Liver (tissue), 9 donors: ENCODE results near the gene ARNT2. TPM values are rescaled to one million over a fixed set of nuclear protein-coding genes. Genes with fewer than 3 reads are reported as not detected.

ENCODE experiments used
- DNase-seq: peaks from one replicate; pipeline ENCODE4 v3.0.0-alpha.2; 2017; ENCODE audit warnings: low spot score
- H3K27ac ChIP-seq, 2 donors: one replicate each; pipeline ENCODE4 v1.7.0; 2013; ENCODE audit warnings: inconsistent platforms in 2 of 2, low read length in 2 of 2, control low read depth in 1 of 2, low read depth in 1 of 2, mild to moderate bottlenecking in 1 of 2
- H3K27me3 ChIP-seq, 4 donors: one replicate each; pipeline versions ENCODE4 v1.6.1 to v1.7.0; 2013; ENCODE audit warnings: low read length in 3 of 4, inconsistent platforms in 1 of 4, mild to moderate bottlenecking in 1 of 4, moderate library complexity in 1 of 4; ENCODE audit not compliant: control insufficient read depth in 4 of 4, insufficient read depth in 4 of 4
- H3K36me3 ChIP-seq, 4 donors: one replicate each; pipeline versions ENCODE4 v1.6.1 to v1.7.0; 2013; ENCODE audit warnings: low read length in 3 of 4, mild to moderate bottlenecking in 3 of 4, low read depth in 1 of 4, moderate library complexity in 1 of 4; ENCODE audit not compliant: control insufficient read depth in 4 of 4, insufficient read depth in 3 of 4
- H3K4me1 ChIP-seq, 4 donors: one replicate each; pipeline versions ENCODE4 v1.6.1 to v1.7.0; 2013; ENCODE audit warnings: low read length in 3 of 4, mild to moderate bottlenecking in 3 of 4, moderate library complexity in 1 of 4; ENCODE audit not compliant: control insufficient read depth in 4 of 4, insufficient read depth in 4 of 4
- H3K4me3 ChIP-seq, 3 donors: one replicate each; pipeline versions ENCODE4 v1.6.1 to v1.7.0; 2013; ENCODE audit warnings: low read length in 3 of 3, control low read depth in 1 of 3, low read depth in 1 of 3, mild to moderate bottlenecking in 1 of 3
- H3K9ac ChIP-seq, 2 donors: one replicate each; pipeline ENCODE4 v1.7.0; 2013; ENCODE audit warnings: low read length in 2 of 2, mild to moderate bottlenecking in 2 of 2, moderate library complexity in 2 of 2, control low read depth in 1 of 2, low read depth in 1 of 2
- H3K9me3 ChIP-seq, 4 donors: one replicate each; pipeline versions ENCODE4 v1.6.1 to v1.7.0; 2013; ENCODE audit warnings: low read length in 3 of 4; ENCODE audit not compliant: control insufficient read depth in 4 of 4
- CTCF ChIP-seq: fragments of 150-350 bp; IDR thresholded peaks from 2 replicates; pipeline ENCODE4 v1.5.1; 2017; ENCODE audit warnings: improper control_type of control experiment, low read depth, low read length; ENCODE audit not compliant: missing input control
- EGR1 ChIP-seq, 2 donors: IDR thresholded peaks; 2 replicates each; pipeline ENCODE4 v1.6.1; 2016 to 2018; ENCODE audit warnings: antibody characterized with exemption in 2 of 2, low read depth in 2 of 2
- FOXA1 ChIP-seq: IDR thresholded peaks from 2 replicates; pipeline ENCODE4 v1.6.1; 2016; ENCODE audit warnings: antibody characterized with exemption
- GABPA ChIP-seq, 2 donors: IDR thresholded peaks in 1 of 2; conservative IDR thresholded peaks in 1 of 2; 2 replicates each; pipeline ENCODE4 v1.6.1; 2016; ENCODE audit warnings: antibody characterized with exemption in 2 of 2, mild to moderate bottlenecking in 1 of 2, moderate library complexity in 1 of 2
- HNF4A ChIP-seq, 2 donors: conservative IDR thresholded peaks; 2 replicates each; pipeline ENCODE4 v1.6.1; 2016; ENCODE audit warnings: antibody characterized with exemption in 2 of 2, mild to moderate bottlenecking in 2 of 2
- HNF4G ChIP-seq: IDR thresholded peaks from 2 replicates; pipeline ENCODE4 v1.6.1; 2016; ENCODE audit warnings: antibody characterized with exemption
- JUND ChIP-seq, 2 donors: IDR thresholded peaks; 2 replicates each; pipeline ENCODE4 v1.6.1; 2016; ENCODE audit warnings: antibody characterized with exemption in 2 of 2
- MAX ChIP-seq: IDR thresholded peaks from 2 replicates; pipeline ENCODE4 v1.6.1; 2016; ENCODE audit warnings: antibody characterized with exemption
- NR2F2 ChIP-seq: IDR thresholded peaks from 2 replicates; pipeline ENCODE4 v1.6.1; 2016; ENCODE audit warnings: antibody characterized with exemption
- RAD21 ChIP-seq, 2 donors: IDR thresholded peaks; 2 replicates each; pipeline ENCODE4 v1.6.1; 2016; ENCODE audit warnings: antibody characterized with exemption in 2 of 2, mild to moderate bottlenecking in 2 of 2
- REST ChIP-seq: IDR thresholded peaks from 2 replicates; pipeline ENCODE4 v1.6.1; 2016; ENCODE audit warnings: antibody characterized with exemption, mild to moderate bottlenecking
- SP1 ChIP-seq: IDR thresholded peaks from 2 replicates; pipeline ENCODE4 v1.6.1; 2018; ENCODE audit warnings: antibody characterized with exemption, mild to moderate bottlenecking
- TAF1 ChIP-seq: conservative IDR thresholded peaks from 2 replicates; pipeline ENCODE4 v1.6.1; 2016; ENCODE audit warnings: antibody characterized with exemption, mild to moderate bottlenecking
- YY1 ChIP-seq: IDR thresholded peaks from 2 replicates; pipeline ENCODE4 v1.6.1; 2016; ENCODE audit warnings: antibody characterized with exemption, mild to moderate bottlenecking
- WGBS: extraction: QIAGEN DNeasy Blood & Tissue Kit; methylation state at CpG from one replicate; pipeline ENCODE4 v1.1.7; 2013; 5-methylcytosine and 5-hydroxymethylcytosine counted together
- polyA plus RNA-seq, 2 donors: library from polyadenylated mRNA; stranded (reverse) in 1 of 2; unstranded in 1 of 2; fragments of 200-250 nt in 1 of 2; fragments of >200 nt in 1 of 2; fragmentation: Nextera tagmentation in 1 of 2; extraction: Ambion mirVana in 1 of 2; gene quantifications; one replicate each; pipeline versions ENCODE4 v1.2.1 to v1.2.3, GENCODE V29; 2013 to 2015
- total RNA-seq, 2 donors: library from RNA; depleted of rRNA; stranded (reverse); fragments of >200 nt; gene quantifications; one replicate each; pipeline ENCODE4 v1.2.3, GENCODE V29; 2014
- TF ChIP-seq, protein P1 (sequence below): IDR thresholded peaks from 2 replicates; pipeline ENCODE4 v1.6.1; 2016; ENCODE audit warnings: antibody characterized with exemption
- TF ChIP-seq, protein P2 (sequence below): IDR thresholded peaks from 2 replicates; pipeline ENCODE4 v1.6.1; 2016; ENCODE audit warnings: antibody characterized with exemption
- donor health status: healthy.
- donor health status: healthy.
- donor health status: healthy.
- donor health status: healthy.
- donor health status: healthy.

The ARNT2 gene
- total and polyA plus RNA-seq, 4 donors = 0.17 to 0.92 (median 0.54) TPM

DNA sequence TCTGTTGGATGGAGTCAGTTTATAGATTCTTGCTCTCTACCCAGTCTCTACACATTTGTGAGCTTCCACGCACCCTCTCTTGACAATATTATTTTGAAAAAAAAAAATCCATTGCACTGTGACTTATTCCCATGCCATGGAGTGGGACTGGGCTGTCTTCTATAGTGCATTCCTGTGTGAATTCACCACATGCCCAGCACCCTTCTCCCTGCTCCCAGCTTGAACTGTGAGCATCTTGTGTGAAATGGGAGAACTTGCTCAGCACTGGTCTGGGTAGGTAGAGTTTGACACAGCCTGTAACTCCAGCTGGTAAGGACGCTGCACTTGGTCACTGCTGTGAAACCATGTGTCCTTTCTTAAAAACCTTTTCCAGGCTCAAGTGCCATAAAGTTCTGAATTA is 91.9 kb downstream of the ARNT2 start:
- DNase-seq = no peak
- no peak for TF ChIP-seq HNF4A (conservative IDR thresholded peaks at IDR 0.05)
- no peak for TF ChIP-seq GABPA (IDR thresholded peaks at IDR 0.05 in 1 of 2, conservative IDR thresholded peaks at IDR 0.05 in 1 of 2)
- no peak for TF ChIP-seq MAX
- TF ChIP-seq CTCF = no peak
- no peak for TF ChIP-seq TAF1
- no peak for TF ChIP-seq REST
- no peak for TF ChIP-seq SP1
- no peak for TF ChIP-seq HNF4G
- no peak for TF ChIP-seq YY1
- TF ChIP-seq EGR1 (IDR thresholded peaks at IDR 0.05; ENCODE audit: low read depth in 2 of 2) = no peak
- no peak for TF ChIP-seq FOXA1
- TF ChIP-seq, protein P1, sequence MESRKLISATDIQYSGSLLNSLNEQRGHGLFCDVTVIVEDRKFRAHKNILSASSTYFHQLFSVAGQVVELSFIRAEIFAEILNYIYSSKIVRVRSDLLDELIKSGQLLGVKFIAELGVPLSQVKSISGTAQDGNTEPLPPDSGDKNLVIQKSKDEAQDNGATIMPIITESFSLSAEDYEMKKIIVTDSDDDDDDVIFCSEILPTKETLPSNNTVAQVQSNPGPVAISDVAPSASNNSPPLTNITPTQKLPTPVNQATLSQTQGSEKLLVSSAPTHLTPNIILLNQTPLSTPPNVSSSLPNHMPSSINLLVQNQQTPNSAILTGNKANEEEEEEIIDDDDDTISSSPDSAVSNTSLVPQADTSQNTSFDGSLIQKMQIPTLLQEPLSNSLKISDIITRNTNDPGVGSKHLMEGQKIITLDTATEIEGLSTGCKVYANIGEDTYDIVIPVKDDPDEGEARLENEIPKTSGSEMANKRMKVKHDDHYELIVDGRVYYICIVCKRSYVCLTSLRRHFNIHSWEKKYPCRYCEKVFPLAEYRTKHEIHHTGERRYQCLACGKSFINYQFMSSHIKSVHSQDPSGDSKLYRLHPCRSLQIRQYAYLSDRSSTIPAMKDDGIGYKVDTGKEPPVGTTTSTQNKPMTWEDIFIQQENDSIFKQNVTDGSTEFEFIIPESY = no peak
- TF ChIP-seq NR2F2 = no peak
- TF ChIP-seq, protein P2, sequence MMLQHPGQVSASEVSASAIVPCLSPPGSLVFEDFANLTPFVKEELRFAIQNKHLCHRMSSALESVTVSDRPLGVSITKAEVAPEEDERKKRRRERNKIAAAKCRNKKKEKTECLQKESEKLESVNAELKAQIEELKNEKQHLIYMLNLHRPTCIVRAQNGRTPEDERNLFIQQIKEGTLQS = no peak
- no peak for TF ChIP-seq JUND (IDR thresholded peaks at IDR 0.05)
- H3K9ac ChIP-seq = no peak overlapping the region
- no peaks in the 10 kb centered on the region for H3K4me1 ChIP-seq
- peaks cover 0 to 3% (median under 1%) of the 10 kb centered on the region in 4 donors for H3K9me3 ChIP-seq
- no peak overlapping the region for H3K27ac ChIP-seq
- no peak overlapping the region for H3K4me3 ChIP-seq
- H3K27me3 ChIP-seq = no peaks in the 10 kb centered on the region
- H3K36me3 ChIP-seq = no peaks in the 10 kb centered on the region
- whole genome bisulfite sequencing = 88% methylated on average over 2 of the region's 2 CpGs

- H3K27me3 ChIP-seq = no peaks in the 10 kb centered on the region
- H3K4me3 ChIP-seq = no peak overlapping the region
- no peak overlapping the region for H3K27ac ChIP-seq
- 91% methylated on average over 1 of the region's 1 CpG for WGBS
- DNase-seq = no peak
- TF ChIP-seq SP1 (no peak), RAD21 (IDR thresholded peaks at IDR 0.05) (no peak), GABPA (IDR thresholded peaks at IDR 0.05 in 1 of 2, conservative IDR thresholded peaks at IDR 0.05 in 1 of 2) (no peak), TAF1 (no peak), MAX (no peak), YY1 (no peak)
- no peaks in the 10 kb centered on the region for H3K36me3 ChIP-seq
- H3K9ac ChIP-seq = no peak overlapping the region
- H3K9me3 ChIP-seq = peaks cover 0 to 3% (median under 1%) of the 10 kb centered on the region in 4 donors
- H3K4me1 ChIP-seq = no peaks in the 10 kb centered on the region
Measured at GRCh38 chr15:80497221-80497620, 93.0 kb downstream of the ARNT2 start.
